NCI-H2196 treated with DMSO at 0.1 percent for 48 hours (cell line): ENCODE measurements around the gene RRAS2.

Experiments used
- DNase-seq: peaks from one replicate; lab custom pipeline; 2025; ENCODE audit not compliant: unreplicated experiment; lab: John Stamatoyannopoulos, UW

RRAS2 gene

GRCh38 chr11:14340721-14341120 lies 18.3 kb downstream of the RRAS2 start:
- DNase-seq = no peak

DNA sequence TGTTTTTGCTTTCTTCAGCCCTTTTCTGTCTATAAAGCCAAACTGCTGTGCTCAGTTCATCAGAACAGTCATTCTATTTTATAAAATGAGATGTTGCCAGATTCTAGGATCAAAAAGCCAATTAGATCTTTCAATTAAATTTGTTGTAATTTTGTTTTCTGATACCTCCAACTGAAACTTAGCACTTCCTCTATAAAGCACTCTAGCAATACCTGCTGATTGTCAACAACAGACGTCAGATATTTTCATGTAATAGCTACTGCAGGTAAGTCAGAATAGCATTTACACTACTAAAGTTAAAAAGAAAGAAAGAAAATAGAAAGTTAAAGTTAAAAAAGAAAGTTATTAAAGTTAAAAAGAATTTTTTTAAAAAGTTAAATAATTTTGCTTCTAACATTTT lies 19.6 kb downstream of the RRAS2 start:
- DNase-seq = no peak

DNA sequence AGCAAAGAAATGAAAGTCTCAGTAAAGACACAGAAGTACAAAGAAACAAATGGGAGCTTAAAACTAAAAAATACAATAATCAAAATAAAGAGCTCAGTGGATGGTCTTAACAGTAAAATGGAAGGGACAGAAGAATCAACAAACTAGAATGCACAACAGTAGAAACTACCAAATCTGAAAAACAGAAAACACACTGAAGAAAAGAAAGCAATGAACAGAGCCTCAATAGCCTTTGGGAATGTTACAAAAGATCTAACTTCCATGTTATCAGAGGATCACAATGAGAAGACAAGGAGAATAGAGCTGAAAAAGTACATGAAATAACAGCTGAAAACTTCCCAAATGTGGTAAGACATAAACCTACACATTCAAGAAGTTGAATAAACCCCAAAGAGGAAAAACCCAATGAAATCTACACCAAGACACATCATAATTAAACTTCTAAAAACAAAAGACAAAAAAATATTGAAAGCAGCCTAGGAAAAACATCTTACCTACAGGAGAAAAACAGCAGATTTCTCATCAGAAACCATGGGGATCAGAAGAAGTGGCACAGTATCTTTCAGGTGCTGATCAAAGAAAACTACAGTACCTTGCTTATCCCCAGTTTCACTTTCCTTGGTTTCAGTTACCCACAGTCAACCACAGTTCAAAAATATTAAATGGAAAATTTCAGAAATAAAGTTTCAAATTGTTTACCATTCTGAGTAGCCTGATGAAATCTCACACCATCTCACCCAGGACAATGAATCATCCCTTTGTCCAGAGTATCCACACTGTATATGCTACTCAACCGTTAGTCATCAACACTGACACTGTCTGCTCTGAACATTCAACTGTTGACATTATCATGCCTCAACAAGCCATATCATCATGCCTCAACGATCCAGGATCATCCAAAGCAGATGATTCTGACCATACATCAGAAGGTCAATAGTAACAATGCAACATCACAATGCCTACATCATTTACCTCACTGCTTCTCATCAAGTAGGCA lies 22.2 kb downstream of the RRAS2 start:
- no peak for DNase-seq

GRCh38 chr11:14335712-14336111 lies 23.3 kb downstream of the RRAS2 start:
- DNase-seq = no peak

- DNase-seq = no peak
Measured at GRCh38 chr11:14334893-14335292, 24.1 kb downstream of the RRAS2 start.

DNA sequence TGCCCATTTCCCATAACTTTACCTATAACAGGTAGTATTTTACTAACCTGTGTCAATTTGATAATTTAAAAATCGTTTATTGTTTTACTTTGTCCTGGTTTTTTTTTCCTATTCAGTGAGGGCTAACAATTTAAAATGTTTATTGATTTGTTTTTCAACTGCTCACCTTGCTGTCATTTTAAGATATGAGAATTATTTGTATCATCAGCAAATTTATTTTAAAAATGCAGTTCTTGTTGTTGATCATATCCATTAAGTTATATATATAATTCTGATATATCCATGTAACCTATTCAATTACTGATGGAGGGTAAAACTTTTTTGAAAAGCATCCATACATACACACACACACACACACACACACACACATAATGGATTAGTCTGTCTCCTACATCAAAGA lies 24.8 kb downstream of the RRAS2 start:
- no peak for DNase-seq

DNA sequence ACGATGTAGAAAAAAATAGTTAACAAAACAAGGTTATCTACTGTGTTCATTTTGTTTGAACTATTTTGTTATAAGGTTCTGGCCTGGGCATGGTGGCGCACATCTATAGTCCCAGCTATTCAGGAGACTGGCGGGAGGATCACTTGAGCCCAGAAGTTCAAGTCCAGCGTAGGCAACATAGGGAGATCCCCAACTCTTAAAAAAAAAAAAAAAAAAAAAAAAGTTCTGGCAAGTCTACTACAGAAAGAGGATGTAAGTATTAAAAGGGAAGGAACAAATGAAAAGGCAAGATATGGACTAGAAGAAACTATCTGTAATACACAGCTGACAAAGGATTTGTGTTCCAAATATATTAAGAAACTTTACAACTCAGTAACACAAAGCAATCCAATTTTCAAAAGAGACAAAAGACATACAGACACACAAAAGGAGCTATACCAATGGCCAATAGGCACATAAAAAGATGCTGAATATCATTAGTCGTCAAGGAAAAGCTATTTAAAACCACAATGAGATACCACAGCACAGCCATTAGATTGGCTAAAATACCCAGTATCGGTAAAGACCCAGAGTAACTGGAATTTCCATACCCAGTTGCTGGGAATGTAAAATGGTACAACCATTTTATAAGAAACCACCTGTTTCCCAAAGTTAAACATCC lies 27.4 kb downstream of the RRAS2 start:
- DNase-seq = no peak

GRCh38 chr11:14330881-14331280 lies 28.1 kb downstream of the RRAS2 start:
- DNase-seq = no peak

DNA sequence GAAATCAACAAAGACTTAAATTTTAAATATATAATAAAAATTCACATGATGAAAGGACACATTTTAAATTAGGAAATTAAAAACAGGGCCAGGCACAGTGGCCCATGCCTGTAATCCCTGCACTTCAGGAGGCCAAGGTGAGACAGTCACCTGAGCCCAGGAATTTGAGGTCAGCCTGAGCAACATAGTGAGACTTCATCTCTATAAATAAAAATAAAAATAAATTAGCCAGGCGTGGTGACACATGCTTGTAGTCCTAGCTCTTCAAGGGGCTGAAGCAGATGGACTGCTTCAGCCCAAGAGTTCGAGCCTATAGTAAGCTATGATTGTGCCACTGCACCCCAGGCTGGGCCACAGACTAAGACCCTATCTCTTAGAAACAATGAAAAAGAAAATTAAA lies 29.3 kb downstream of the RRAS2 start:
- DNase-seq = no peak

- no peak for DNase-seq
Measured at GRCh38 chr11:14327116-14327515, 31.9 kb downstream of the RRAS2 start.

DNA sequence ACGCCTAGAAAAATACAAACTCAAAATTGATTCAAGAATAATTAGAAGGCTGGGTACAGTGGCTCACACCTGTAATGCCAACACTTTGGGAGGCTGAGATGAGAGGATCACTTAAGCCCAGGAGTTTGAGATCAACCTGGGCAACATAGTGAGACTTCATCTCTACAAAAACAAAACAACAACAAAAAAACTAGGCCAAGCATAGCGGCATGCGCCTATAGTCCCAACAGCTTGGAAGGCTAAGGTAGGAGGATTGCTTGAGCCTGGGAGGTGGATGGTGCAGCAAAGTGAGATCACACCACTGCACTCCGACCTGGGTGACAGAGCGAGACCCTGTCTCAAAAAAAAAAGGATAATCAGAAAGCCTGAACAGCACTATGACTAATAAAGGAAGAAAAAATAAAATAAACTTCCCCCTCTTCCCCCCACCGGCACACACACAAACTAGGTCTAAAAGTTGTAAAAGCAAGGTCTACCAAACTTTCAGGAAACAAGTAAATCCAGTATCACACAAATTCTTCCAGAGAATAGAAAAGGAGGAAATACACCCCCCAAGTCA lies 35.8 kb downstream of the RRAS2 start:
- DNase-seq = no peak

GRCh38 chr11:14322510-14322909 lies 36.5 kb downstream of the RRAS2 start:
- no peak for DNase-seq

DNA sequence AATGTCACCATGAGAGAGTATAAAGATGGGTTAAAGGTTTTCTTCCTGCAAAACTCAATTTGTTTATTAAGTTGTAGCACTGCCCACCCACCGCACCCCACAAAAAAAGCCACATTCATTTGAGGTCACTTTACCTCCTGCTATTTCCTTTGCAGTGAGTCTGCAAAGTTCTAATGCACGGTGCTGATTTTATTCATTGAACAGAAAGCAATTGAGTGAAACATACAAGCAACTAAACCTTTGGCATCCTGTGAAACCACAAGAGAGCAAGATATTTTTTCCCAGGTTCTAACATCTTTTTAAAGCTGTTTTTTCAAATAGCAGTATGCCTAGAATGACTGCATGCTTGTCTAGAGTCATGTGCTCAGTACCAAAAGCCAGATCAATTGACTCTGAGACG lies 39.0 kb downstream of the RRAS2 start:
- no peak for DNase-seq

GRCh38 chr11:14318581-14318981 lies 40.4 kb downstream of the RRAS2 start:
- no peak for DNase-seq

- DNase-seq = no peak
Measured at GRCh38 chr11:14317659-14318325, 41.2 kb downstream of the RRAS2 start.

DNA sequence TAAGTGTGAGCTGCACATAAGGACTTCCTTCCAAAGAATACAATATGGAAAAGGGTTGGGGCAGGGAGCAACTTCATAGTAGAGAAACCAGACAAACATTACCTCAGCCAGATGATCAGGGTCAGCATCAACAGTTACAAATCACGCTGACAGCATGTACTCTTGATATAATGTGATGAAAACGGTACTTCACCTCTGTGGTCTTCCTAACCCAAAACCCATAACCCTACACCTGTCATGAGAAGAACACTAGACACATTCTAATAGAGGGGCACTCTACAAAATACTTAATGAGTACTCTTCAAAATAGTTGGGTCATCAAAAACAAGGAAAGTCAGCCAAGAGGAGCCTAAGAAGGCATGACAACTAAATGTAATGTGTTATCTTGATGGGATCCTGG lies 43.9 kb downstream of the RRAS2 start:
- DNase-seq = no peak

DNA sequence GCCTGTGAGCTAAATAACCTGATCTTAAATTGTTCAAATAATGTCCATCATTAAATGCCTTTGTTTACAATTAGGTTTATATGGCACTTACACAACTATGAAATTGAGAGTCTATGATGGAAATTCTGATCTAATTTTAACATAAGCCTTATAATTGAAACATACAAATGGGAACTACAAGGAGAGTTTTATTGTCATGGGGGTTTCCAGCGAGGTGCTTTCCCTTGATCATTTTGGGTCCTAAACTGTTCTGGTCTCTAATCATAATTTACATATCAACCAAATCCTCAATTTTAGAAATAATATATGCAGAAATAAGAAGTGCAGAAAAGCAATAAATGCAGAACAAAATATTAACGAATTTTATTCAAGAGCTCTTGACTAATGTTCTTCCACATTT lies 44.9 kb downstream of the RRAS2 start:
- no peak for DNase-seq

GRCh38 chr11:14312736-14313438 lies 46.1 kb downstream of the RRAS2 start:
- no peak for DNase-seq

DNA sequence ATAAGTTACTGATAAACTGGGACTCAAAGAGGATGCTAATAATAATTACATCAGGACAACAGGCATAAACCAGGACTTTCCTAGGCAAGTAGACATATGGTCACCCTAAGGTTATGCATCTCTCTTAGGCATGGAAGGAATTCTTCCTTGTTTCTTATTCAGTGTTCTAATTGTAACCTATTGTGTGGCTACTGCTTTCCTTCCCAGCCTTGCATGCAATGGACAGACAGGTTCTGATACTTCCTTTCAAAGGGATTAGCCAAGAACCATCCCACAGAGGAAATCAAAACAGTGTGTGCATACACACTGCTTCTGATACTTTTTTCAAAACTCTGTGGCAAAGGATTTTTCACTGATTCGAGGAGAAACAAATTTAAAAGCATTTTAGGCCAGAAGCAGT lies 48.3 kb downstream of the RRAS2 start:
- DNase-seq = no peak

DNA sequence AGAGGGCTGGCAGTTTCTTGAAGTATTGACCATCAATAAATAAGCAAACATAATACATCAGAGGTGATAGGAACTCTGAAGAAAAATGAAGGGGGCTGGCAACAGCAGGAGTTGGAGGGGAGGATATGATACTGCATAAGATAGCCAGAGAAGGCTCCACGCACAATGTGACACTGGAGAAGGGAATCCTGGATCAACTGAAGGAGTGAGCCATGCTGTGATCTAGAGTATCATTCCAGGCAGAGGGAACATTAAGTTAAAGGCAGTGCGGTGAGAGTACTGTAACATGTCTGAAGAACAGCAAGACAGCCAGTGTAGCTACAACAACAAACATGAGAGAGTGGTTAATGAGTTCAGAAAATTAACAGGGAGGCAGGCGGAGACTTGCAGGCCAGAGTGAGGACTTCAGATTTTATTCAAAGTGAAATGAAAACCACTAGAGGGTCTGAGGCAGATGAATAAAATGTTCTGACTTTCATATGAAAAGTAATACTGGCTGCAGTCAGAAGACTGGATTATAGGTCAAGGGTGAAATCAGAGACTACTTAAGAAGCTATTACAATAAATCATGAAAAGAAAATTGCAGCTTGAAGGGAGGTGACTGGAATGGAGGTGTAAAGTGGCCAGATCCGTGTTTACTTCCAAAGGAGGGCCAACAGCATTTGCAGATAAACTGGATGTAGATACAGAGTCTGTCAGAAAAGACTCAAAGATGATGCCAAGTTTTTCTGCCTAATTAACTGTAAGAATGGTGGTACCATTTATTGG lies 49.4 kb downstream of the RRAS2 start:
- DNase-seq = peak; percentile 12
